Stimulated activated CD4-positive, alpha-beta T cell treated with anti-CD3 and anti-CD28 coated beads, Interleukin-4, amount 100 ng/mL, for 4 hours (primary cell): ENCODE data around the gene ZNF423.

Experiments used
- DNase-seq, 2 experiments: peaks; one replicate each; pipeline ENCODE4 v3.0.0-alpha.2; 2020

ZNF423 gene

GRCh38 chr16:49869731-49870130, 13.8 kb upstream of the ZNF423 start:
- no peak for DNase-seq

- DNase-seq: no peak
Measured at GRCh38 chr16:49867796-49868668, 12.1 kb upstream of the ZNF423 start.

GRCh38 chr16:49867234-49867633, 11.3 kb upstream of the ZNF423 start:
- DNase-seq: no peak

GRCh38 chr16:49866595-49867071, 10.7 kb upstream of the ZNF423 start:
- DNase-seq: no peak

- no peak for DNase-seq
Measured at GRCh38 chr16:49862694-49863093, 6.8 kb upstream of the ZNF423 start.

GRCh38 chr16:49861299-49861698, 5.4 kb upstream of the ZNF423 start:
- no peak for DNase-seq

GRCh38 chr16:49860593-49860992, 4.7 kb upstream of the ZNF423 start:
- DNase-seq: no peak

GRCh38 chr16:49859125-49859811, 3.4 kb upstream of the ZNF423 start:
- DNase-seq: no peak

- DNase-seq: peak; percentile 54 to 62
Measured at GRCh38 chr16:49858200-49859124, 2.5 kb upstream of the ZNF423 start.

- peak; percentile 32 to 34 for DNase-seq
Measured at GRCh38 chr16:49857423-49858181, 1.7 kb upstream of the ZNF423 start.

- DNase-seq: peak in 1 of 2 experiments; percentile 5
Measured at GRCh38 chr16:49856672-49857330, 889 bp upstream of the ZNF423 start.

GRCh38 chr16:49855280-49855821, 561 bp downstream of the ZNF423 start:
- DNase-seq: peak; percentile 33 to 70

- peak in 1 of 2 experiments; percentile 8 for DNase-seq
Measured at GRCh38 chr16:49854796-49855203, 1.1 kb downstream of the ZNF423 start.

GRCh38 chr16:49854188-49854795, 1.6 kb downstream of the ZNF423 start:
- no peak for DNase-seq

- no peak for DNase-seq
Measured at GRCh38 chr16:49852279-49852678, 3.6 kb downstream of the ZNF423 start.

GRCh38 chr16:49851468-49851787, 4.5 kb downstream of the ZNF423 start:
- DNase-seq: no peak

- DNase-seq: no peak
Measured at GRCh38 chr16:49850558-49851467, 5.1 kb downstream of the ZNF423 start.

- DNase-seq: no peak
Measured at GRCh38 chr16:49849754-49850108, 6.2 kb downstream of the ZNF423 start.

GRCh38 chr16:49849037-49849753, 6.7 kb downstream of the ZNF423 start:
- no peak for DNase-seq
